ENCODE data around the gene LCN15.
A peak's percentile ranks its signal among the peaks of the same experiment; 100 is the strongest.
"Not testable (repeated sequence)": the region's sequence is repeated elsewhere in the genome, so short reads cannot be mapped to it uniquely, and the experiment has no call there.

The LCN15 gene

DNA sequence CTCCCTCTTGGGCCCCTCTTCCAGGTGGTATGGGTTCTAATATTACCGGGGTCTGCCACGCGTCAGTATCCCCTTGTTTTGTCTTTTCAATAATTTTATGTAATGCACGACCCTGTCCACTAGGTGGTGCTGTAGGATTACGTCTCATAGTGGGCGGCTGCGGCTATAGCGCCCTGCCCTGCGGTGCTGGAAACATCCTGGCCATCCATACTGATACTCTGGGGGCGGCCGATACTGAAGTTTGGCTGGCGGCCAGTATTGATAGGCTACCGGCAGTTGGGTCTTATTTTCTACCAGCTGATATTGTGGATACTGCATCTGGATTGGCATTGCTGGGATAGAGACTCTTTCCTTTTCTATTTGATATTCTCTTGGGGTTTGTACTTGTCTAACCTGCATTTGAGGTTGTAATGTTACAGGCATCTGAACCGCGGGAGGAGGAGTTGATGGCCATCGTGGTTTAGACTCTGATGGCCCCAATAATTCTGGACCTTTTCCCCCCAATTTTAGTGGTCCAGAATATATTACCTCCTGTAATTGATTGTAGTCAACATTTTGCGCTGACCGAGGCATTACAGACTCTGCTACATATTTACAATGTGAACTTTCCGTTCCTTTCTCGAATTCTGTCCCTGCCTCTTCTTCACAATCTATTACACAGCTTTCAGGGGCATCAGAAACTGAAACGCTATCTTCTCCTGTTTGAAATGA is 23.5 kb upstream of the LCN15 start:
- H3K27me3 Mint-ChIP-seq = no peaks in the 10 kb centered on the region
- no peaks in the 10 kb centered on the region for H3K9me3 Mint-ChIP-seq
- no peaks in the 10 kb centered on the region for H3K36me3 Mint-ChIP-seq (ENCODE audit: low read depth)
- peaks cover 34% of the 10 kb centered on the region for H3K4me1 Mint-ChIP-seq (ENCODE audit: low read depth)
- no peak overlapping the region for H3K4me3 Mint-ChIP-seq
- H3K27ac Mint-ChIP-seq = peak overlapping the region; percentile 26

DNA sequence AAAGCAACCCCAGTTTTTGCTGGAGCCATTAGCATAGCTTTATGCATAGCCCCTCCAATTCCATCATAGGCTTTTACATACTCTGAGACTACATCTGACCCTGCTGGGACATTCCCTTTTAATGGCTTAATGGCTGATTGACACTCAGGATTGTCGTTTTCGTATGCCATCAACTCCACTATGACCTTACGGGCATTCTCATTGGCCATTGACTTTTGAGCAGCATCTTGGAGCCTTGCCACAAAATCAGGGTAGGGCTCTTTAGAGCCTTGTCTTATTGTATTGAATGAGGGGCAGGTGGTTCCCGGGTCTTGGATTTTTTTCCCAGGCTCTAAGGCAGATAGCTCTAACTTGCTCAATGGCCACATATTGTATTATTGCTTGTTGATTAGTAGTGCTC is 22.7 kb upstream of the LCN15 start:
- not testable (repeated sequence) for H3K27me3 Mint-ChIP-seq; H3K9me3 Mint-ChIP-seq; H3K36me3 Mint-ChIP-seq (ENCODE audit: low read depth); H3K4me3 Mint-ChIP-seq; H3K27ac Mint-ChIP-seq
- H3K4me1 Mint-ChIP-seq (ENCODE audit: low read depth) = peaks cover 29% of the 10 kb centered on the region

- no peak overlapping the region for H3K27ac Mint-ChIP-seq
- no peaks in the 10 kb centered on the region for H3K27me3 Mint-ChIP-seq
- H3K9me3 Mint-ChIP-seq = no peaks in the 10 kb centered on the region
- H3K4me1 Mint-ChIP-seq (ENCODE audit: low read depth) = peaks cover 27% of the 10 kb centered on the region
- H3K36me3 Mint-ChIP-seq (ENCODE audit: low read depth) = no peaks in the 10 kb centered on the region
- no peak overlapping the region for H3K4me3 Mint-ChIP-seq
Observed at GRCh38 chr9:136786451-136786850, 22.1 kb upstream of the LCN15 start.

DNA sequence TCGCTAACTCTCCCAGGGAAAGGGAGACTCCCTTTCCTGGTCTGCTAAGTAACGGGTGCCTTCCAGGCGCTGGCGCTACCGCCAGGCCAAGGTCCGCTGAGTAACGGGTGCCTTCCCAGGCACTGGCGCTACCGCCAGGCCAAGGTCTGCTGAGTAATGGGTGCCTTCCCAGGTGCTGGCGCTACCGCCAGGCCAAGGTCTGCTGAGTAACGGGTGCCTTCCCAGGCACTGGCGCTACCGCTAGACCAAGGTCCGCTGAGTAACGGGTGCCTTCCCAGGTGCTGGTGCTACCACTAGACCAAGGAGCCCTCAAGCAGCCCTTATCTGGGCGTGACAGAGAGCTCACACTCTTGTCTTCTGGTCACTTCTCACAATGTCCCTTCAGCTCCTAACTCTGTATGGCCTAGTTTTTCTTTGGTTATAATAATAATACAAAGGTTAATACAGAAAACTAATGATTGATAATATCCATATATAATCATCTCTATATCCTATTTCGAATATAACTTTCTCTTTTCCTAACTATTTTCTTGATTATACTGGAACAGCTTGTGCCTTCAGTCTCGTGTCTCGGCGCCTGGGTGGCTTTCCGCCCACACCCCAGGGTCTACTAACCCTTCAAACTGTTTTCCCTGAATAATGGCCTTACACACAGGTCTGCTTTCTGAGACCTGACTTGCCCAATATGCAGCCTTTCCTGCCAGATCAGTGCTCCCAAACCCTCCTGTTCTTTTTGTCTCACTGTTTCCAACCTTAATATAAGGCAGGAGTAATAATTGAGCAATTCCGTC is 21.4 kb upstream of the LCN15 start:
- H3K27ac Mint-ChIP-seq; H3K27me3 Mint-ChIP-seq; H3K36me3 Mint-ChIP-seq (ENCODE audit: low read depth); H3K4me3 Mint-ChIP-seq; H3K9me3 Mint-ChIP-seq: not testable (repeated sequence)
- H3K4me1 Mint-ChIP-seq (ENCODE audit: low read depth) = peaks cover 27% of the 10 kb centered on the region

DNA sequence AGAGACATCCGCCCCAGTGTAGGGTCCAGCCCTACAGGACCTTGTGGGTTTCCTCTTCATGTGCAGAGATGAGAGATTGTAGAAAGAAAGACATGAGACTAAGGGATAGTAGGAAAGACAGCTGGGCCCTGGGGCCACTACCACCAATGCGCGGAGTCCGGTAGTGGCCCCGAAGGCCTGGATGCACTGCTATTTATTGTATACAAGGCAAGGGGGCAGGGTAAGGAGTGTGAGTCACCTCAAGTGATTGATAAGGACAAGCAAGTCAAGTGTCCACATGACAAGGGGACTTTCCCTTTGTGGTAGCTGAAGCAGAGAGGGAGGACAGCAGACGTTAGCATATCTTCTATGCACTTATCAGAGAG is 20.7 kb upstream of the LCN15 start:
- H3K4me1 Mint-ChIP-seq (ENCODE audit: low read depth) = peaks cover 21% of the 10 kb centered on the region
- no peak overlapping the region for H3K27ac Mint-ChIP-seq
- H3K9me3 Mint-ChIP-seq = no peaks in the 10 kb centered on the region
- H3K27me3 Mint-ChIP-seq = no peaks in the 10 kb centered on the region
- no peak overlapping the region for H3K4me3 Mint-ChIP-seq
- H3K36me3 Mint-ChIP-seq (ENCODE audit: low read depth) = no peaks in the 10 kb centered on the region

DNA sequence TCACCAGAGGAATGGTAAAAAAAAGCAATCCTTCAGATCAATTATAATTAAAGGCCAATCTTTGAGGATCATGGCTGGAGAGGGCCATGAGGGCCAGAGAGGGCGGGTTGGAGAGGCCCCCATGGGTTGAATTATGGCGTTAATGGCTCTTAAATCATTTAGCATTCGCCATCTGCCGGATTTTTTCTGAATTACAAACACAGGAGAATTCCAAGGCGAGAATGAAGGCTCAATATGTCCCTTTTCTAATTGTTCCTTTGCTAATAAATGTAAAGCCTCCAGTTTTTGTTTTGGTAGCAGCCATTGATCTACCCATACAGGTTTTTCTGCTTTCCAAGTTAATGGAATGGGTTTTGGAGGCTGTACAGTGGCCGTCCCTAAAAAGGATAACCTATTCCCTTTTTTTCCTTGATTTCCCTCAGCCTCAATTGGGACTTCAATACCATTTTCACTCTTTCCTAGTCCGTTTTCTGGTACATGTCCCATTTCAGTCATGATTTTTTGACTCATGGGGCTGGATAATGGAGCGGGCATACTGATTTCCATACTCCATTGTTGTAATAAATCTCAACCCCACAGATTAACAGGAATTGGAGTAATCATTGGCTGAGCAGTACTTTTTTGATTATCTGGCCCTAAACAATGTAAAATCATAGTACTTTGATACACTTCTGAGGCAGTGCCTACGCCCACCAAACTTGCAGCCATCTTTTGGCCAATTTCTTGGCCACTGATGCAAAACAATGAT is 20.1 kb upstream of the LCN15 start:
- no peak overlapping the region for H3K4me3 Mint-ChIP-seq
- no peaks in the 10 kb centered on the region for H3K36me3 Mint-ChIP-seq (ENCODE audit: low read depth)
- no peaks in the 10 kb centered on the region for H3K9me3 Mint-ChIP-seq
- H3K27ac Mint-ChIP-seq = no peak overlapping the region
- H3K4me1 Mint-ChIP-seq (ENCODE audit: low read depth) = peaks cover 21% of the 10 kb centered on the region
- H3K27me3 Mint-ChIP-seq = no peaks in the 10 kb centered on the region

DNA sequence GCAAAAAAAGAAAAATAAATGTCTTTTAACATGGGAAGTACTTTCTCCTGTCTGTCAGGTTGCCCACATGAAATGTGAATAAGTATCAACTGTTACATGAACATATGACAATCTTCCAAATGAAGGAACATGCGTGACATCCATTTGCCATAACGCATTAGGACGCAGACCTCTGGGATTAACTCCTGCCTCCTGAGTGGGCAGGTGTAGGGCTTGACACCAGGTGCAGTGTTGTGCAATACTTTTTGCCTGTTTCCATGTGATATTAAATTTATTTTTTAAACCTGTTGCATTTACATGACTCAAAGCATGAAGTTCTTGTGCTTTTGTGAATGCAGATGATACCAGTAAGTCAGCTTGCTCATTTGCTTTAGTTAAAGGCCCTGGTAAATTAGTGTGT is 18.1 kb upstream of the LCN15 start:
- Mint-ChIP-seq H3K27ac (no peak overlapping the region), H3K36me3 (ENCODE audit: low read depth) (no peaks in the 10 kb centered on the region), H3K4me1 (ENCODE audit: low read depth) (peaks cover 6% of the 10 kb centered on the region), H3K27me3 (peaks cover 15% of the 10 kb centered on the region), H3K9me3 (no peaks in the 10 kb centered on the region), H3K4me3 (no peak overlapping the region)

DNA sequence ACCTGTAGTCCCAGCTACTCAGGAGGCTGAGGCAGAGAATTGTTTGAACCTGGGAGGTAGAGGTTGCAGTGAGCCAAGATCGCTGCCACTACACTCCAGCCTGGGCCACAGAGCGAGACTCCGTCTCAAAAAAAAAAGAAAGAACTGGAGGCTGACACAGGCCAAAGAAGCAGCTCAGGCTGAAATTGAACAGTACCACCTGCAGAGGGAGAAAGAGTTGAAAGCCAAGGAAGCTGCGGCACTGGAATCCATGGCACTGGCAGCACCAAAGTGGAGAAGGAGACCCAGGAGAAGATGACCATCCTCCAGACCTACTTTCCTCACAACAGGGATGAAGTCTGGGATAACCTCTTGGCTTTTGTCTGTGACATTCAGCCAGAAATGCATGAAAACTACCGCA is 15.5 kb upstream of the LCN15 start:
- H3K9me3 Mint-ChIP-seq = no peaks in the 10 kb centered on the region
- H3K27ac Mint-ChIP-seq = no peak overlapping the region
- peaks cover 15% of the 10 kb centered on the region for H3K27me3 Mint-ChIP-seq
- no peaks in the 10 kb centered on the region for H3K36me3 Mint-ChIP-seq (ENCODE audit: low read depth)
- H3K4me1 Mint-ChIP-seq (ENCODE audit: low read depth) = peaks cover 6% of the 10 kb centered on the region
- no peak overlapping the region for H3K4me3 Mint-ChIP-seq

- Mint-ChIP-seq H3K9me3 (peaks cover 9% of the 10 kb centered on the region), H3K27ac (no peak overlapping the region), H3K4me1 (ENCODE audit: low read depth) (no peaks in the 10 kb centered on the region), H3K4me3 (no peak overlapping the region), H3K27me3 (peaks cover 15% of the 10 kb centered on the region), H3K36me3 (ENCODE audit: low read depth) (no peaks in the 10 kb centered on the region)
Observed at GRCh38 chr9:136777359-136777758, 13.0 kb upstream of the LCN15 start.

- Mint-ChIP-seq H3K4me1 (ENCODE audit: low read depth) (no peaks in the 10 kb centered on the region), H3K27me3 (peaks cover 15% of the 10 kb centered on the region), H3K36me3 (ENCODE audit: low read depth) (no peaks in the 10 kb centered on the region), H3K9me3 (peaks cover 9% of the 10 kb centered on the region), H3K27ac (no peak overlapping the region), H3K4me3 (no peak overlapping the region)
Observed at GRCh38 chr9:136776947-136777346, 12.6 kb upstream of the LCN15 start.

GRCh38 chr9:136775191-136775590 is 10.9 kb upstream of the LCN15 start:
- H3K27ac Mint-ChIP-seq = no peak overlapping the region
- no peaks in the 10 kb centered on the region for H3K36me3 Mint-ChIP-seq (ENCODE audit: low read depth)
- H3K27me3 Mint-ChIP-seq = peaks cover 15% of the 10 kb centered on the region
- no peak overlapping the region for H3K4me3 Mint-ChIP-seq
- H3K9me3 Mint-ChIP-seq = peaks cover 9% of the 10 kb centered on the region
- no peaks in the 10 kb centered on the region for H3K4me1 Mint-ChIP-seq (ENCODE audit: low read depth)

DNA sequence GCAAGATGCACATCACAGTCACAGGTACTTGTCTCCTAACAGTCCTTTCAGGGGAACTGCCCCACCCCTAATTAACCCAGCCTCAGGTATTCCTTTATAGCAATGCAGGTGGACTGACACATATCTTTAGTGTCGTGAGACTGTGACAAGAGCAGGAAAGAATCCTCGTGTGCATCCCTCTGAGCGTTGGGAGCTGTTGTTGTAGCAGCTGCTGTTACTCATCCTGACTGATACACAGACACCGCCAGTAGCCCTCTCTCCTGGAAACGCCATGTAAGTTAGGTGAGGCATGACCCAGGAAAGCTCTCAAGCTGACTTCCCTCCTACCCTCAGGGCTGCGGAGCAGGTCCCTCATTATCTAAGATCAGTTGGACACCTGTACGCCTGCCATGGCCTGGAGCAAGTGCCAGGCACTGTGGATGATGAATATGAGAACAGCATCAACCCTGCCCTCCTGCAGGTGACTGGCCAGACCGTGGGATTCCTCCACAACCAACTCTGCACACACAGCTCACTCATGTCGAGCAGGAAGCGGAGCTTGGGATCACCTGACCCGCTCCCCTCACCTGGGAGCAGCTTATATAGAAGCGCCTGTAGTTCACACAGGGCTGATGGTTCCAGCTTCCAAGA is 10.2 kb upstream of the LCN15 start:
- Mint-ChIP-seq H3K27ac (no peak overlapping the region), H3K4me3 (no peak overlapping the region), H3K9me3 (peaks cover 9% of the 10 kb centered on the region), H3K27me3 (peaks cover 15% of the 10 kb centered on the region), H3K4me1 (ENCODE audit: low read depth) (no peaks in the 10 kb centered on the region), H3K36me3 (ENCODE audit: low read depth) (no peaks in the 10 kb centered on the region)

DNA sequence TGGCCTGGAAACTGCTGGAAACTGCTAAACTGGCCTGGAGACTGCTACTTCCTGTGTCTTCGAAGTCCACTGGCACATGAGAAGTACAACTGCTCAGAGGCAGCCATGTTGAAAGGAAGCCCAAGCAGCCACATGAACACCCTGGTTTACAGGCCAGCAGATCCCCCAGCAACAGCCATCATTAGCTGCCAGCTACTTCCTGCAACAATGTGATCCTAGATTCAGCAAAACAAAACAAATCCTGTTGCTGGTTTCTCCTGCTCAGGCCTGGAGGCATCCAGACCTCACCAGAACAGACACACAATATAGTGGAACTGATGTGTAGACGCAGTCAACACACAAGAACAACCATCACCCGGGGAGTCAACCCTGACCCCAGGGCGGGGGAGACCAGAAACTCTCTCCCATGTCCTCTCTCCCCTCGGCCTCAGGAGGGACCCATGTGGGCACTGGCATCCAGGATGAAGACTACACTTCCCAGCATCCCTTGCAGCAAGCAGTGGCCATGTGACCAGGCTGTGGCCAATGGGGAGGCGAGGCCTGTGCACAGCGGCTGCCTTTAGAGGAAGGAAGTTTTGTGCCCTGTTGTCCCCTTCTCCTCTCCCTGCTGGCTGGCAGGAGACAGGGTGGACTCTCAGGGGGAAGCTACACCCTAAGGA is 9.2 kb upstream of the LCN15 start:
- peaks cover 8% of the 10 kb centered on the region for H3K27me3 Mint-ChIP-seq
- H3K4me1 Mint-ChIP-seq (ENCODE audit: low read depth) = no peaks in the 10 kb centered on the region
- no peak overlapping the region for H3K27ac Mint-ChIP-seq
- no peaks in the 10 kb centered on the region for H3K36me3 Mint-ChIP-seq (ENCODE audit: low read depth)
- no peak overlapping the region for H3K4me3 Mint-ChIP-seq
- peaks cover 9% of the 10 kb centered on the region for H3K9me3 Mint-ChIP-seq

GRCh38 chr9:136771907-136772415 is 7.6 kb upstream of the LCN15 start:
- Mint-ChIP-seq H3K27me3 (peaks cover 8% of the 10 kb centered on the region), H3K4me3 (no peak overlapping the region), H3K4me1 (ENCODE audit: low read depth) (peaks cover 3% of the 10 kb centered on the region), H3K27ac (no peak overlapping the region), H3K36me3 (ENCODE audit: low read depth) (no peaks in the 10 kb centered on the region), H3K9me3 (peaks cover 9% of the 10 kb centered on the region)

Data from stimulated activated naive CD8-positive, alpha-beta T cell treated with anti-CD3 and anti-CD28 coated beads, Interleukin-15, Interleukin-2, amounts not matched to agents 100 ng/mL and 50 ng/mL, for 24 hours (primary cell).